GM19240 (cell line): ENCODE results near the gene TINAG.
"Not testable (repeated sequence)": the region's sequence is repeated elsewhere in the genome, so short reads cannot be mapped to it uniquely, and the experiment has no call there.

Experiments
- DNase-seq: peaks from one replicate; pipeline ENCODE4 v3.0.0; 2011; ENCODE audit warnings: low spot score; ENCODE audit not compliant: insufficient read length

TINAG gene

GRCh38 chr6:54308986-54309315 lies 710 bp downstream of the TINAG start:
- no peak for DNase-seq

DNA sequence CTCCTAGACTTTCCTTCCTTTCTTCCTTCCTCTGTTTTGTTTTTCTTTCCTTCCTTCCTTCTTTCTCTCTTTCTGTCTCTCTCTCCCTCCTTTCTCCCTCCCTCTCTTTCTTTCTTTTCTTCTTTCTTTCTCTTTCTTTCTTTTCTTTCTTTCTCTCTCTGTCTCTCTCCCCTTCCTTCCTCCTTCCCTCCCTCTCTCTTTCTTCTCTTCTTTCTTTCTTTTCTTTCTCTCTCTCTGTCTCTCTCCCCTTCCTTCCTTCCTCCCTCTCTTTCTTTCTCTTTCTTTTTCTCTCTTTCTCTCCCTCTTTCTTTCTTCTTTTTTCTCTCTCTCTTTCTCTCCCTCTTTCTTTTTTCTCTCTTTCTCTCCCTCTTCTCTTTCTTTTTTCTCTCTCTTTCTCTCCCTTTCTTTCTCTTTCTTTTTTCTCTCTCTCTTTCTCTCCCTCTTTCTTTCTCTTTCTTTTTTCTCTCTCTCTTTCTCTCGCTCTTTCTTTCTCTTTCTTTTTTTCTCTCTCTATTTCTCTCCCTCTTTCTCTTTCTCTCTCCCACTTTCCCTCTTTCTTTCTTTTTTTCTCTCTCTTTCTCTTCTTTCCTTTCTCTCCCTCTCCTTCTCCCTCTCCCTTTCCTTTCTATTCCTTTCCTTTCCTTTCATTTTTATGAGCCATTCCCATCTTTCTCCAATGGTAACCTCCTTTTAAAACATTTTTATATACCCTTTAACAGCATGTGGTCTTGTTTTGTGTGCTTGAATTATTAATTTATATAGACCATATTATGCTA lies 2.3 kb downstream of the TINAG start:
- DNase-seq, result no peak

GRCh38 chr6:54315656-54316055 lies 7.4 kb downstream of the TINAG start:
- DNase-seq, result no peak

GRCh38 chr6:54320871-54321270 lies 12.6 kb downstream of the TINAG start:
- DNase-seq, result no peak

- DNase-seq, result no peak
Measured at GRCh38 chr6:54327631-54328030, 19.4 kb downstream of the TINAG start.

DNA sequence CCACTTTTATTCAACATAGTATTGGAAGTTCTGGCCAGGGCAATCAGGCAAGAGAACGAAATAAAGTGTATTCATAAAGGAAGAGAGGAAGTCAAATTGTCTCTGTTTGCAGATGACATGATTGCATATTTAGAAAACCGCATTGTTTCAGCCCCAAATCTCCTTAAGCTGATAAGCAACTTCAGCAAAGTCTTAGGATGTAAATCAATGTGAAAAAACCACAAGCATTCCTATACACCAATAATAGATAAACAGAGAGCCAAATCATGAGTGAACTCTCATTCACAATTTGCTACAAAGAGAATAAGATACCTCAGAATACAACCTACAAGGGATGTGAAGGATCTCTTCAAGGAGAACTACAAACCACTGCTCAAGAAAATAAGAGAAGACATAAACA lies 23.3 kb downstream of the TINAG start:
- DNase-seq, result not testable (repeated sequence)

GRCh38 chr6:54335871-54336270 lies 27.6 kb downstream of the TINAG start:
- DNase-seq, result no peak

GRCh38 chr6:54353975-54354374 lies 45.7 kb downstream of the TINAG start:
- DNase-seq, result no peak

DNA sequence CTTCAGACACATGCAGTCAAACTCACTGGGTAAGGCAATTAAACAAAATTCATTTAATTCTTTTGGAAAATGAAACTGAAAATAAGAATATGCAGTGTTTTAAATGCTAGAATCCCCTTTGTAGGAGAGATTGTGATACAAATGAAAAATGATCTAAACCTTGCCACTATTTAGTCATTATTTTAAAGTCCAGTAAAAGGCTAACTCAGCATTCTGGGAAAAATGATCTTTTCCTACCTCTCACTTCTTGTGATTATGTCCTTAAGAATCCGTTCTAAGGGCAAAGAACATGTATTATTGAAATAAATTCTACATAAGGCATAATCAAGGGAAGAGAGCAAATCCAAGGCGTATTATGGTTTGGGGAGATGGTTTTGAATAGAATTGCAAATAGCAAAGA lies 46.4 kb downstream of the TINAG start:
- no peak for DNase-seq

DNA sequence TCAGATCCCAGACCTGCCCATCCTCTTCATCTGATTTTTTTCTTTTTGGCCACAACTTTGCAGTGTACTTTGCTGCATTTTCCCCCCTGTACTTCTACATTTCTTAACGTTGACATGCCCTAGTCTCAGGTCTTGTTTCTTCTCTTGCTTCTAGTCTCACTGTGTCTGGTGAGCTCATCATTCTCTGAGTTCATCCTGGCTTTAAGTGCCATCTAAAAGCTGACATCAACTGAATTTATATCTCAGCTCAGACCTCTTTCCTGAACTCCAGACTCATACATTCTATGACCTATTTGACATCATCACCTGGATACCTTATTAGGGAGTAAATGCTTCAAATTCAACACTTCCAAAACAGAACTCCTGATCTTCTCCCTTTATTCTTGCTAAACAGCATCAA lies 48.9 kb downstream of the TINAG start:
- no peak for DNase-seq

GRCh38 chr6:54361188-54361587 lies 52.9 kb downstream of the TINAG start:
- DNase-seq, result no peak

GRCh38 chr6:54361734-54362133 lies 53.5 kb downstream of the TINAG start:
- DNase-seq, result no peak

GRCh38 chr6:54366667-54367327 lies 58.6 kb downstream of the TINAG start:
- no peak for DNase-seq

DNA sequence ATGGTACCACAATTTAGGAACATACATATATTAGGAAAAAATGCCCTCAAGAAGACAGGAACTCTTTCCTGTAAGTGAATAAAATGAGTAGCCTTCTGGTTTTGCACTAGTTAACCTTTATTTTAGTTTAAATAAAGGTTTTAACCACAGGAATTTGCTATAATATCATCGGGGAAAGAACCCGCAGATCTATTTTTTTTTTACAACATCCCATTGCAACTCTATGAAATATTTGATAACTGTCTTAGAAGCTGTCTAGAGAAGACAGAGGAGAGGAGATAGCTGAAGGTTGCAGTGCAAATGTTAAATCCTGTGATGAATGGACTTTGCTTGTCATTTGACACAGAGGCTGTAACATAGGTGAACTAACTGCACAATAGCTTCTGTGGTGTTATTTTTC lies 69.5 kb downstream of the TINAG start:
- no peak for DNase-seq

- DNase-seq, result no peak
Measured at GRCh38 chr6:54386295-54386694, 78.1 kb downstream of the TINAG start.

DNA sequence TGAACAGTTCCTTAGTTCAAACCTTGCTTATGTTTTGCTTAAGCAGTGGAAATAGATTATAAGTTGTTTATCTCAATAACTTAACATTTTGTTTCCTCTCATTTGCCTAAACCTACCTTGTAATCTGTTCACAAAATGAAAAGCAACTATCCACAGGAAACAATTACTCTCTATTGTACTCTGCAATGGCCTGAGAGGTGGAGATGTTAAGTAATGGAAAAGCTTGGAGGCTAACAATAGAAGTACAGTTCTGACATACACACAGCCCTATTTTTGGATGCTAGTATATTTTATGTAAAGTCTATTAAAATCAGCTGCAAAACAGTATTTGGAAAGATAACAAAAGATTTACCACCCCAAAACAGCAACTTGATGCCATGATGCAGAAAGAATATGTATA lies 82.1 kb downstream of the TINAG start:
- no peak for DNase-seq

- DNase-seq, result no peak
Measured at GRCh38 chr6:54391577-54391976, 83.3 kb downstream of the TINAG start.

DNA sequence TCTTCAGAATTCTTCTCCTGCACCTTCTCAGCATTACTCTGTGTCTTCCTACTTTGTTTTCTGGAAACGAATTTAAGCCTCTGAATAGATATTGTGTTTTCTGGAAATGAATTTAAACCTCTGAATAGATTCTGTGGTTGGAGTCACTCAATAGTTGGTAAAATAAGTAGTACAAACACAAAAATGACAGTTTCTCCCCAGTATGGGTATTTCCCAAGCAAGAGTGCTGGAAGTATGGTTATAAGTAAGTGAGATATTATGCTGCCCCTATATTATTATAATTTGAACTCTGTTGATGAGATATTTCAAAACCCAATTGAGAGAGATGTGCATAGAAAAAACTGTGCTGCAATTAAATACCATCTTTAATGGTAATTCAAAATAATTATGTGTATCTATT lies 94.9 kb downstream of the TINAG start:
- DNase-seq, result no peak

GRCh38 chr6:54404791-54405190 lies 96.5 kb downstream of the TINAG start:
- no peak for DNase-seq

GRCh38 chr6:54411767-54412166 lies 103.5 kb downstream of the TINAG start:
- DNase-seq, result no peak

GRCh38 chr6:54415517-54415916 lies 107.3 kb downstream of the TINAG start:
- no peak for DNase-seq

GRCh38 chr6:54419885-54420284 lies 111.6 kb downstream of the TINAG start:
- DNase-seq, result no peak

GRCh38 chr6:54426995-54427394 lies 118.8 kb downstream of the TINAG start:
- no peak for DNase-seq
